GM18951 (cell line): ENCODE data around the gene SCFD2.

Experiments used
- POLR2A ChIP-seq: IDR thresholded peaks from 4 replicates; pipeline ENCODE4 v1.6.1; 2011; ENCODE audit warnings: mild to moderate bottlenecking; ENCODE audit not compliant: insufficient read length, insufficient read depth; ENCODE audit errors: extremely low read depth
- in situ Hi-C: fragments of 300-500 bp; cut with MboI; formaldehyde crosslinking; loops from one replicate; pipeline ENCODE4 v1.12.0; 2022; ENCODE audit warnings: low sequenced_read_pairs, mixed read lengths, inconsistent platforms; ENCODE audit not compliant: unreplicated experiment

Gene SCFD2

DNA sequence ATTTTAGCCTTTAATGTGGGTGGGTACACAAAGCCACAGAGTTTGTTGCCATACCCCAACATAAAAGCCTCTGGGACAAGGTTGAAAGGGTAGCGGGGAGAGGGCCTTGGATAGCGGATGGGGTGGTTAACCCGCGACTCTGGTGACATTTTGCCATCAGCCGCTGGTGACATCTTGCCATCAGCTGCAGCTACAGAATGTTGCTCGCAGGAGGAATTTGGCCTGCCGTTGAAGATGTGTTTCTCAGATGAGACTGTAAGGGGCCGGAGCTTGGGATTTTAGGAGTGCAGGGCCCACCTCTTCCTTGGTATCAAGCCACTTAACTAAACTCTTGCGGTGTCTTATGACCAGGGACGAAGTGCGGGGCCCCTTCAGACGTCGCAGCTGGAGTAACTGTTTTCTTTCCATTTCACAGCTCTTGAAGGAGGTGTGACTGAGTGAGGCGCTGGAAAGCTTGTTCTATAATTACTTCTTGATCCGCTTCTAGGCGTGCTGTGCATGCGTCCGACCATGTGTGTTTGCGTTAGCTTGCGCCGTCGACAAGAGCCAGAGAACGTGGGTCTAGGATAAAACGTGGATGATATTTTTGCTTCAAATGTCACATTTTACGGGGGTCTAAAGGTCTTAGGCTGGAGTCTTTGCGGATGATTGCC, 504.6 kb downstream of the SCFD2 start:
- in situ Hi-C loops: no loop called here
- no peak for TF ChIP-seq POLR2A

DNA sequence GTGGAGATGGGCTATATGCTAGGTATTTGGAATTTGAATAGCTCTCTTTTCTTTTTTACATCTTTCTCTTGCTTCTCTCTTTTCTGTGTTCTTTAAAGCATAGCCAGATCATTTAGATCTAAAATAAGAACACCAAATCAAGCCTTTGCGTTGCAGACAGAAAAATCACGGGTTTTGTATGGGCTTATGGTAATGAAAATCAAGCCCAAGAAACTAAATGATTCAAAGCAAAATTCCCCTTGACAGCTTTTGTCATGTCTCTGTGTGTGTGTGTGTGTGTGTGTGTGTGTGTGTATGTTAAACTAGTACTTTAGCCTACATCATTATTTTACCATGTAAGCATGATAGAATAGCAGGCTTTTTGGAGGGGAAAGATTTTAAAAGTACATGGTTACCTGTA, 505.5 kb downstream of the SCFD2 start:
- in situ Hi-C loops: no loop called here
- no peak for TF ChIP-seq POLR2A

DNA sequence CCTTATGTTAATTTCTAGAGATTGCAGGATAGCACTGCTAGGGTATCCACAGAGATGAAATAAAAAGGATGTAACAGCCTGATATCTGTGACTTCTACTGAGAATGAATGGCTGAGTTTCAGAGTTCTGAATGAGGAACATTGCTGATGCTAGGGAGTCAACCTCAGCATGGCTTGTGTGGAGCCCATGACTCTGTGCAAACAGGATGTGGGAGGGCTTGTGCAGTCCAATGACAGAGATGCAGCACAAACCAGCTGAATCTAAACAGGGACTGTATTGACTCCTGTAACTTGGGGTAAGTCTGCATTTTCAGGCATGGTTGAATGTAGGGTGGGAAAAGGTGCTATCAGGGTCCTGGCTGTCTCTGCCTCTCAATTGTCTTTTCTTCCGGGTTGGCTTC, 509.1 kb downstream of the SCFD2 start:
- TF ChIP-seq POLR2A: no peak
- in situ Hi-C loops: no loop called here

DNA sequence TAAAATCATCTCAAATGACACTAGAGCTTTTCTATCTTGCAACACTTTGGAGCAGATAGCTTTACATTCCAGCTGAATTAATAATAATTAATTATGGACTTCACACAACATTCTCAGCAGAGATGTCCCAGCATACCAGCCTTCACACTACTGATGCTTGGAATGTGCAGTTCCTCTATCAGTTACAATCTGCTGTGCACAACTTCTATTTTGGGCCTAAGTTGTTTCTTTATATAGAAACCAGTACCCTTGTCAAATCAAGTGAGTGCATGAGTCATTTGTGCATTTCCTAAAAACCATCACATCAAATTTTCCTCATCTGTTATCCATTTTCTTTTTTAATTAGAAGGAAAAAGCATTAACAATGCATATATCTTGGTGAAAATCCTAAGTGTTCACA, 512.5 kb downstream of the SCFD2 start:
- no peak for TF ChIP-seq POLR2A
- in situ Hi-C loops: no loop called here

DNA sequence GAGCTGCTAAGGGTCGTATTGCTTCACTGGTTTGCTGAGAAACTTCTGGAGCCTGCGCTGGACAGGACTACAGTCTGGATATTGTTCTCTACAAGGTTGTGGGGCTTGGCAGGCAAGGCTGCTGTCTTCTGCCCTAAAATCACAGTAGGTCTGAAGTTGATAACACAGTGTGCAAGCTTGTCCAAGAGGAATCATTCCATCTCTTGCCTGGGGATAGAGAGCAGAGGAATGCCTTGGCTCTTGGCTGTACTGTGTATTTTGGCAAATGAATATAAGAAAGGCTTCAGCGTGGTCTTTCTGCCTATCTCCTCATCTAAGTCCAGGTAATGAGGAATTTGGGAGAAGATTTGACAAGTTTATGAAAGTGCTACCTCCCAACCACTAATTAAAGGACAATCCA, 513.1 kb downstream of the SCFD2 start:
- in situ Hi-C loops: no loop called here
- TF ChIP-seq POLR2A: no peak

DNA sequence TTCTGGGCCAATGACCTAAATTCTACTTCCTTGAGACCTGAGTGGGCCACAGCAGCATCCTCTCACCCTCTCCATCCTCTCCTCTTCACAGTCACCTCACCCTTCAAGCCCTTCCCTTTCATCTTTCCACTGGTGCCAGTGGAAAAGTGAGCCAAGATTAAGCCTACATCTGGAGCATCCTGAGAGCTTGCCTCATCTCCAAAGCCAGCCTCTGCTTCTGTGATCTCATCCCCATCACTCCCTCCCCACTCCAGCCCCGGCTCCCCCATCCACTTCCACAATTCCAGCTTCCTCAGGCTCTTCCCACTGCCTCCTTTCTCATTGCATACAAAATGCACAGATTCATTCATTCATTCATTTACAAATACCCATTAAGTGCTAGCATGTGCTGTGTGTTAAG, 513.8 kb downstream of the SCFD2 start:
- in situ Hi-C loops: no loop called here
- TF ChIP-seq POLR2A: no peak

DNA sequence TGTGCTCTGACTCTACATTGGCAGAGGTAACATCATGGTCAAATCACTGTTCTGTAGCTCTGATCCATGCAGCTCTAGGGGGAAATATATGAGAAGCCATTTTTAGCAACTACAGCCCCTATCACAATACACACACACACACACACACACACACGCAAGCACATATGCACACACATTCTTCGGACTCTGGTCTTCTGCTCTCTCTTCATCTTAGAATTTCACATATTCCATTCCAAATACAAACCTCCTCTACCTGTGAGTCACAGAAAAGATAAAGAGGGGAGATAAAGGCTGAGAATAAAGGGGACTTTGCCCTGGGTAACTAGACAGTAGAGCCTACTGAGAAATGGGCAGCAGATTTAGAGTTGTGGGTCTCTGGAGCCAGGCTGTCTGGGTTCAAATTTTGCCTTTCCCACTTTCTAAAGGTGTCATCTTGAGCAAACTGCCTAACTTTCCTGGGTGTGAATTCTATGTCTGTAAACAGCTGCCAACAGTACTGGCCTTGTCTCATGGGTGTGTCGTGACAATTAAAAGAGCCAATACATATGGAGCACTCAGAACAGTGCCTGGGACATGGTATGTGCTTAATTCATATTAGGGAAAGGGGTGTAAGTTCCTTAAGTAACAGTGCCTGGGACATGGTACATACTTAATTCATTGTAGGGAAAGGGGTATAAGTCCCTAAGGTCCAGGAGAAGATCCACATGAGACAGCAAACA, 515.3 kb downstream of the SCFD2 start:
- no peak for TF ChIP-seq POLR2A
- in situ Hi-C loops: no loop called here

DNA sequence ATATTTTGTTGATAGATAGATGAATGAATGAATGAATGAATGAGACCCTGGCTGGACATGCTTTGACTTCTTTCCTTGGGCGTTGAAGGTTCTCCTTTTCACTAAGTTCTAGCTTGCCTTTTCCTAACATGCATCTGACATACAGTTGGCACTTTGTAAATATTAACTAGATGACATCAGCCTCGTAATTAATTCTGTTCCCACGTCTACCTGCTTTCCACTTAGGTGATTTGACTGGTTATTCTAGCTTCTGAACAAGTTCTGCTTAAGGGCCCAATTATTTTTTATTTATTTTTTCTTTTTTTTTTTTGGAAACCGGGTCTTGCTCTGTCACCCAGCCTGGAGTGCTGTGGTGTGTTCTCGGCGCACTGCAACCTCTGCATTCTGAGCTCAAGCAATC, 517.6 kb downstream of the SCFD2 start:
- in situ Hi-C loops: no loop called here
- no peak for TF ChIP-seq POLR2A

DNA sequence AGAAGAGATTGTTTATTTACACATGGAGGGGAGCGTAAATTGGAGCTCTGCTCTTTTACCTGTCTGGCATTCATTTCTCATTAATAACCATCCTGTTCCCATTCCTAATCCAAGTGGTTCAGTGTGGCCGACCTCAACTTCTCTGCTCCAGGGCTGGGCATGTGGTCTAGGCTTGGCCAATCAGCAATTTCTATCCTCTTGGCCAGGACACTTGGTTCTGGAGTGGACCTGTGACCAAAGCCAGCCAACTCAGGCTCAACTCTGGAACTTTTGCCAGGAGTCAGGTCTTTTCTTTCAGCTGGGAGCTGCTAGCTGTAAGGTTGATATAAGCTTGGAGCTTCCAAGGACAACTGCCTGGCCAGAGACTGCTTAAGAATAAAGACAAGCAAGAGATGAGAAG, 519.4 kb downstream of the SCFD2 start:
- in situ Hi-C loops: no loop called here

DNA sequence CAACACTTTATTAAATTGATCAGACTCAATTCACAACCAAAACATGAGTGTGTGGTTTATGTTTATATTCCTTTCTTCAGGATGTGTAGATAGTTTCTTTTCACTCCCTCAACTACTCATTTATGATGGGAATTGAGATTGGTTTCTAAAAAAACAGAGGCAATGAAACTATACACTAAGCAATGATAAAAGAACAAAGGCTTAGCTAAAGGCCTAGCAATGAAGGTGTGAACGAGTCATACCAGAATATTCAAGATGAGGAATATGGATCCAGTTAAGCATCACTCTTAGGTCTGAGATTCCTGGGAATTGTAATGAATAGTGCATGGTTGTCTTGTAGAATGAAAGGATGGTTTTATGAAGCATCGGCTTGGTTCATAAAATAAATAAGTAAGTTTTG, 521.3 kb downstream of the SCFD2 start:
- in situ Hi-C loops: no loop called here
- TF ChIP-seq POLR2A: no peak

More for the DNA sequence above, 519.4 kb downstream of the SCFD2 start:
- TF ChIP-seq POLR2A: no peak

DNA sequence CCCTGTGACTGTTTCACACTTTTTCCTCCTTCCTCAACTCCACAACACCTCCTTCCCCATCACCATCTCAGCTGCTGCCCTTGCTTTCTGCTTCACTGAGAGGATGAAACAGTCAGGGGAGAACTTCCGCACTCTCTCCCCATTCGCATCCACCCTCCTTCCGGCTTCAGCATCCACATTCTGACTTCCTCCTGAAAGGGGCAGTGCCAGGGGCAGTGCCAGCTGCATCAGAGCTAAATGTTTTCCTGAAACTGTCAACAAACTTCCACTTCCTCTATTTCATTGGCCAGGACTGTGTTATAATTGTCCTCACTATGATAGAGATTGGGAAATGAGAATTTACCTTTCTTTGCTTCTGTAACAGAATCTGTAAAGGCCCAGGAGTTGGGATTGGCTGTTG, 521.9 kb downstream of the SCFD2 start:
- no peak for TF ChIP-seq POLR2A
- in situ Hi-C loops: no loop called here

DNA sequence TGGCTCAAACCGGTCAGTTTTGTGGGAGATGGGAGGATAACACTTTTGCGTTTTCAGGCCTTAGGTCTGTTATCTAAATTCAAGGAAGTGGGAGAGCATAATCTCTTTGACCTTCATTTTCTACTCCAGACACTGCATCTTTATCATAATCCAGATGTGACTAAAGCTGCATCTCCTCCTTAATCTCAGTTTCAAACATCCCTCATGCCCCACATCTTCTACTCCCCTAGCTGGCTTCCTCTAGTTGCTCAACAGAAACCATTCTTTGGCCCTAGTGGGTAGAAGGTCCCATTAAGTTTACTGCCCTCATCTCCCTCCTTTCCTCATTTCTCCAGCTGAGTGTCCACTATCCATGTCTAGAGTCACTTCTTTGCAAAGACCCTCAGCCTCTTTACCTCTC, 522.5 kb downstream of the SCFD2 start:
- TF ChIP-seq POLR2A: no peak
- in situ Hi-C loops: no loop called here

DNA sequence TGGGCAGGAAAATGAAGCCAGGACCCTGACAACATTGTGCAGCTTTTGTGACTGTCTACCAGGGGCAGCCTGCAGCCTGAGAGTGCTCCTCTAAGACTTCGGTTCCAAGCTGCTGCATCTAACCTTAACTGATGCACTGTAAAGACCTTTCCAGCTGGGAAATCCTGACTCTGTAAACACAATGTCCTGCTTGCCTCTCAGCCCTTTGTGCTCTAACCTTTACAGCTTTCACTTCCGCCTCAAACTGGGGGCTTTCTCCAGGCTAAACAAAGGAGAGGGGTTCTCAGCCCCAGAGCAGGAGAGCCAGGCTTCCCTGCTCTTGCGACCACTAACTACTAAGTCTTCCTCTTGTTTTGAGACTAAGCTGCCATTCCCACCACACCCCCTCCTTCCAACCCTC, 523.1 kb downstream of the SCFD2 start:
- in situ Hi-C loops: no loop called here
- no peak for TF ChIP-seq POLR2A

DNA sequence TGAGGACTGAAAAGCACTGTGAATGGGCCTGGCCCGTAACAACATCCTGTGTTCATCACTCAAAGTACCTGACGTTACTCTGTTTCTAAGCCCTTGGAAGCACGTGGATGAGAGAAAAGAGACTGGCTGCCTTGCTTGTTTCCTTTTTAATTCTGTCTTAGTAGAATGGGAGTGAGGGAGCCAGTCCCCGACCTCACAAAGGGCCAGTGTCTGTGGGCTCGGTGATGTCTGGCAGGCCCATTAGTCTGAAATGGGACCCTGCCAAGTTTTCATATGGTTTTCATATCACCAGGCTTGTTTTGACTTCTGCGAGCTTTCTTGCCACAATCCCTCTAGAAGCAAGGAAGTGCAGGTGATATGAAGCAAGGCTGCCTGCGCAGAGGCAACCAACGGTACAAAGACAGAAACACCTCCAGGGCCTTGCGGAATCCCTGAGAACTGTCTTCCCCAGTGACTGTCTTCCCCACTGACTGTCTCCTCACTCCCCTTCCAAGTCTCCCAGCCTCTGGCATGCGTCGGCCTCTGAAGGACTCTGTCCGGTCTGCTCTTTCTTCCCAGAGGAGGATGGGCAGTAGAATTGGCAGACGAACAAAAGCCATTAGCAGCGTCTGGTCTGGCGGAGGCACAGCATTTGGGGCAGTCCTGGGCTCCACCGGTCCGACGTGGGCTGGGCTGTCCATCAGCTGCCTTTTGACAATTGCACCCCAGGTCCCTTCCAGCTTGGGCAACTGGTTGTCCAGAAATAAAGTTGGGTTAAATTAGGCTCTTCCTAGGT, 524.0 kb downstream of the SCFD2 start:
- no peak for TF ChIP-seq POLR2A
- in situ Hi-C loops: no loop called here
